A172 (cell line): Measurements from ENCODE around the gene CNN2. TPM values are rescaled to one million over a fixed set of nuclear protein-coding genes. Genes with fewer than 3 reads are reported as not detected.

Source experiments
- DNase-seq: peaks from one replicate; pipeline ENCODE4 v3.0.0-alpha.2; 2015; ENCODE audit warnings: low spot score
- total RNA-seq: library from RNA; depleted of rRNA; stranded (reverse); fragments of >200 nt; shearing (Covaris generic); gene quantifications from 2 replicates; pipeline ENCODE4 v1.2.3, GENCODE V29; 2014; rRNA removed

CNN2 gene
- total RNA-seq, 1 experiment from 2014 or later: 219 TPM

- DNase-seq: no peak
Observed at GRCh38 chr19:1081301-1082164, 55.1 kb downstream of the CNN2 start.

GRCh38 chr19:1082165-1082927, 55.9 kb downstream of the CNN2 start:
- no peak for DNase-seq

DNA sequence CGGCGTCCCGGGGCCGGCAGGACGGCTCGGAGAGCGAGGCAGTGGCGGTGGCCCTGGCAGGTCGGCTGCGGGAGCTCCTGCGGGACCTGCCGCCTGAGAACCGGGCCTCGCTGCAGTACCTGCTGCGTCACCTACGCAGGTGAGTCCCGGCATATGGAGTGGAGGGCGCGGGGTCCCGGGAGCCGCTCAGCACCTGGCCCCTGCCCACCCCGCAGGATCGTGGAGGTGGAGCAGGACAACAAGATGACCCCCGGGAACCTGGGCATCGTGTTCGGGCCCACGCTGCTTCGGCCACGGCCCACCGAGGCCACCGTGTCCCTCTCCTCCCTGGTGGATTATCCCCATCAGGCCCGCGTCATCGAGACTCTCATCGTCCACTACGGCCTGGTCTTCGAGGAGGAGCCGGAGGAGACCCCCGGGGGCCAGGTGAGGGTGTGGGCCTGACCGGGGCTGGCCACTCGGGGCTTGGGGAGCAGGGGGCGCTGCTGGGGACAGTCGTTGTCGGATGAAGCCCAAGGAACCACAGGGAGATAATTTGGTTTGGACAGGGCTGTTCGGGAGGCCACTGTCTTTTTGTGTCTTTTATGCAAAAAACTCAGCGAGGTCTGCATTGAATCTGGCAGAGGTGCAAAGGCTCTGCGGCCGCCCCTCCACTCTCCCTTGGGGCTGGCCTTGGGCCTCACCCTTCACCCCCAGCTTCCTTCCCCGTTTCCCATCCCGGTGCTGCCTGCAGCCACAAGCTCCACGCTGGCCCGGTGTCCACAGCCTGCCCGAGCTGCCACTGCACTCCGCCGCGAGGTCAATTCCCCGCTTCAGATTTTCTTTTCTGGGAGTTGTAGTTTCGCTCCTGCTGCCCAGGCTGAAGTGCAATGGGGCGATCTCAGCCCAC, 56.8 kb downstream of the CNN2 start:
- DNase-seq: no peak

DNA sequence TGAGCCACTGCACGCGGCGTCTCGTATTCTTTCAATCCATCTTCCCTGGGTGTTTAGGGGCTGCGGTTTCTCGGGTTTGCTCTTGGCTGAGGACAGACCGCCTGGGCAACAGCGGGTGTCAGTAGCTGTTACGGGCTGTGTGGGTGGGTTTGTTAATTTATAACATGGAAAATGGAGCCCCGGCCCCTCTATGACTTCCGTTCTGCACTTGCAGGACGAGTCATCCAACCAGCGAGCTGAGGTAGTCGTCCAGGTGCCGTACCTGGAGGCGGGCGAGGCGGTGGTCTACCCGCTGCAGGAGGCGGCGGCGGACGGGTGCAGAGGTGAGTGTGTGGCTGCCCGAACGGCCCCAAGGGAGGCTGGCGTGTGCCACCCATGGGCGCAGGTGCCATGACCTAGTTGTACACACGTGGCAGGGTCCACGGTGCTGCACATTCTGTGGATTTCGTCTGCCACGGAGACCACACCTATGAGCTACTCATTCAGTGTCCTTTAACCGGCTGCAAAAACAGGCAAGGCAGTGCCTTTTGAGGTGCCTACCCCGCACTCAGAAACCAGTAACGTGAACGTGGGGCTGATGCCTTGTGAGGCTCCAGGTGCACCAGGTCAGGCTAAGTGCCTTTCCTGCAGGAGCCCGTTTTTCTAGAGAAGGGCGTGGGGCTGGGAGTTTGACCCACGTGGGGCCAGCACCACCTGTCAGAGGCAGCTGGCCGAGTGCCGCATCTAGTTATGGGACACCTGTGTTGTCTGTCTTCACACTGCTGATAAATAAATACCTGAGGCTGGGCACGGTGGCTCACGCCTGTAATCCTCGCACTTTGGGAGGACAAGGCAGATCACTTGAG, 57.8 kb downstream of the CNN2 start:
- DNase-seq: no peak

DNA sequence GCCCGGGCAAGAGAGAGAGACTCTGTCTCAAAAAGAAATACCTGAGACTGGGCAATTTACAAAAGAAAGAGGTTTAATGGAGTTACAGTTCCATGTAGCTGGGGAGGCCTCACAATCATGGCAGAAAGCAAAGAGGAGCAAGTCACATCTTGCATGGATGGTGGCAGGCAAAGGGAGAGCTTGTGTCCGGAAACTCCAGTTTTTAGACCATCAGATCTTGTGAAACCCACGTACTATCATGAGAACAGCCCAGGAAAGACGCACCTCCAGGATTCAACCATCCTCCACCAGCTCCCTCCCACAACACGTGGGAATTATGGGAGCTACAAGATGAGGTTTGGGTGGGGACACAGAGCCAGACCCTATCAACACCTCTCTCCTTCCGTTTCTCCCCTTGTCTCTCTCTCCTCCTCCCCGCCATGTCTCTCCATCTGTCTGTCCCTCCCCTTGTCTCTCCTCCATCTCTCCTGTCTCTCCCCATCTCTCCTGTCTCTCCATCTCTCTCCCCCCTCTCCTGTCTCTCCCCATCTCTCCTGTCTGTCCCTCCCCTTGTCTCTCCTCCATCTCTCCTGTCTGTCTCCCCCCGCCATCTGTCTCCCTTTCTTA, 58.7 kb downstream of the CNN2 start:
- DNase-seq: no peak

DNA sequence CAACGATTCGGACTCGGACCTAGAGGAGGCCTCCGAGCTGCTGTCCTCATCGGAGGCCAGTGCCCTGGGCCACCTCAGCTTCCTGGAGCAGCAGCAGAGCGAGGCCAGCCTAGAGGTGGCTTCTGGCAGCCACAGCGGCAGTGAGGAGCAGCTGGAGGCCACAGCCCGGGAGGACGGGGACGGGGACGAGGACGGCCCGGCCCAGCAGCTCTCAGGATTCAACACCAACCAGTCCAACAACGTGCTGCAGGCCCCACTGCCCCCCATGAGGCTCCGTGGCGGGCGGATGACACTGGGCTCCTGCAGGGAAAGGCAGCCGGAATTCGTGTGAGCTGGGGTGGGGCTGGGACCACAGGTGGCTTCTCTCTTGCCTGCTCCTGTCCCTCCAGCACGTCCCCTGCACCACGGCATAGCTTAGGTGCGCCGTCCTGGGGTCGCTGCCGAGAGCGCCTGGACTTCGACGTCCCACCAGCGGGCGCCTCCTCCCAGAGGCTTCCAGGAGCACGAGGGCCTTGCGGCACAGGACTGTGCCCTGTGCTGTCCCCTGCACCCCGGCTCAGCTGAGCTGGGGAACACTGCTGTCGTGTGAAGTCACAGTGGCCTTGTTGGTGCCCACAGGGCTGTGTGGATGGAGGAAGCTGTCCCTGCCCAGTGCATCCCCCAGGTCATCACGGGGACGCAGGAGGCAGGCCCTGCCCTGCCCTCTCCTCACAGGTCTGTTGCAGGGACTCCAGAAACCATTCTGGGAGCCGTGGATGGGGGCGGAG, 59.5 kb downstream of the CNN2 start:
- DNase-seq: no peak

DNA sequence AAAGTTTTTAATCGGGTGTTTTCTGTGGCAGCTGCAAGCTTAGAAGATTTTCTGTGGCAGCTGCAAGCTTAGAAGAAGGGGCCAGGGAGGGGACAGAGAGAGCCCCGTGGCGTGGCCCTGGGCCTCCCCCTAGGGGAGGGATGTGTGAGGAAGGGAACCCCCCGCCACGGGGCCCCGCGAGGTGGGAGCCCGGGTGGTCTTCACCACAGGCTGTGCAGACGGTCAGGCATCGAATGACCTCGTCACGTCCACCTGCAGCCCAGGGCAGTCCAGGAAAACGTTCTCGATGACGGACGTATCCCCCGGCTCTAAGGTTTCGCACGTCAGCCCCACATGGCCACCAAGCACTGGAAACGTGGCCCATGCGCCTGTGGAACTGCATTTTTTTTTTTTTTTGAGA, 60.2 kb downstream of the CNN2 start:
- no peak for DNase-seq

DNA sequence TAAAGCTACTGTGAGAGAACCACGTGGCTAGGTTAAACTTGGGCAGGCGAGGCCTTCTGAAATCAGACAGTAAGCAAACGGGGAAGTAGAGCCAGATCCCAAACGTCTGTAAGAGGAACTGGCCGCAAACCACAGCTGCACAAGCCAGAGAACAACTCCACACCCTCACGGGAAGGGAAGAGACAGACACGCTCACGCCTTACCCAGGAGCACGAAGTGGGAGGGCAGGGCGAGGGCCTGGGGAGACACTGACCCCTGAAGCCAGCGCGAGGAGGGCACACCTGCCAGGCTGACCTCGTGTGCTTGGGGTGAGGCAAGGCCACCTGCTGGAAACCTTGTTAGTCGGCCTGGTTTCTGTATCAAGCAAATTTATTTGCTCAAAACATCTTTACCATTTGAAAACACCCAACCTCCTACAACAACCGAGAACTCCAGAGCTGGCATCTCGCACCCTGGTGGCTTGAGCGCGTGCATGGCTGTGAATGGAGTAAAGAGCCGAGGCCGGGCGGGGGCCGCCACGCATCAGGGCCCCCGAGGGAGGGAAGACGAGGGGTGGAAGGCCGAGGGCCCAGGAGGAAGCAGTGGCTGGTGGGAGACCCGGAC, 61.5 kb downstream of the CNN2 start:
- no peak for DNase-seq

- DNase-seq: no peak
Observed at GRCh38 chr19:1088416-1089010, 62.1 kb downstream of the CNN2 start.

Other genes starting within 250 kb of the CNN2 start
- 171 and 174 TPM in 2 replicates for gene PTBP1, start 229.2 kb upstream of the CNN2 start, total RNA-seq
- gene PLPPR3, start 204.7 kb upstream of the CNN2 start, total RNA-seq: 7.5 and 12.7 TPM in 2 replicates
- gene AZU1, start 198.8 kb upstream of the CNN2 start, total RNA-seq: 0.36 TPM in 1 of 2 replicates, not detected in the other
- gene PRTN3, start 185.6 kb upstream of the CNN2 start, total RNA-seq: 0.14 and 0.16 TPM in 2 replicates
- gene ELANE, start 174.3 kb upstream of the CNN2 start, total RNA-seq: not detected in 2 replicates
- gene CFD, start 166.9 kb upstream of the CNN2 start, total RNA-seq: 14.4 and 16.2 TPM in 2 replicates
- gene MED16, start 133.4 kb upstream of the CNN2 start, total RNA-seq: 15.2 and 17.2 TPM in 2 replicates
- not detected in 2 replicates for gene RNU6-9, start 133.1 kb upstream of the CNN2 start, total RNA-seq
- 23.0 and 29.7 TPM in 2 replicates for gene R3HDM4, start 113.4 kb upstream of the CNN2 start, total RNA-seq
- not detected in 2 replicates for gene KISS1R, start 109.3 kb upstream of the CNN2 start, total RNA-seq
- 2.4 and 4.4 TPM in 2 replicates for gene ARID3A, start 100.6 kb upstream of the CNN2 start, total RNA-seq
- 41.8 and 42.6 TPM in 2 replicates for gene WDR18, start 42.3 kb upstream of the CNN2 start, total RNA-seq
- gene GRIN3B, start 26.2 kb upstream of the CNN2 start, total RNA-seq: 0.38 TPM in 1 of 2 replicates, not detected in the other
- gene TMEM259, start 5.5 kb upstream of the CNN2 start, total RNA-seq: 104 and 131 TPM in 2 replicates
- gene RNU6-2, start 5.1 kb upstream of the CNN2 start, total RNA-seq: not detected in 2 replicates
- gene ABCA7, start 13.5 kb downstream of the CNN2 start, total RNA-seq: 5.1 and 8.6 TPM in 2 replicates
- 3.1 and 4.9 TPM in 2 replicates for gene ARHGAP45, start 40.6 kb downstream of the CNN2 start, total RNA-seq
- gene POLR2E, start 68.8 kb downstream of the CNN2 start, total RNA-seq: 265 and 318 TPM in 2 replicates
- 323 and 353 TPM in 2 replicates for gene GPX4, start 77.4 kb downstream of the CNN2 start, total RNA-seq
- gene SBNO2, start 147.7 kb downstream of the CNN2 start, total RNA-seq: 37.0 and 51.1 TPM in 2 replicates
- gene STK11, start 179.2 kb downstream of the CNN2 start, total RNA-seq: 87.8 and 98.9 TPM in 2 replicates
- gene CBARP, start 211.4 kb downstream of the CNN2 start, total RNA-seq: 0.93 and 0.95 TPM in 2 replicates
- 42.2 and 78.9 TPM in 2 replicates for gene ATP5F1D, start 215.1 kb downstream of the CNN2 start, total RNA-seq
- gene MIDN, start 222.0 kb downstream of the CNN2 start, total RNA-seq: 7.0 and 19.2 TPM in 2 replicates
- gene CIRBP, start 242.7 kb downstream of the CNN2 start, total RNA-seq: 124 and 266 TPM in 2 replicates
- 90.5 and 93.6 TPM in 2 replicates for gene FAM174C, start 248.9 kb downstream of the CNN2 start, total RNA-seq